NCI-H128 (cell line): ENCODE measurements around the gene PWWP2A.

Experiments
- DNase-seq: peaks from one replicate; lab custom pipeline; 2025; ENCODE audit not compliant: unreplicated experiment; lab: John Stamatoyannopoulos, UW

Gene PWWP2A

DNA sequence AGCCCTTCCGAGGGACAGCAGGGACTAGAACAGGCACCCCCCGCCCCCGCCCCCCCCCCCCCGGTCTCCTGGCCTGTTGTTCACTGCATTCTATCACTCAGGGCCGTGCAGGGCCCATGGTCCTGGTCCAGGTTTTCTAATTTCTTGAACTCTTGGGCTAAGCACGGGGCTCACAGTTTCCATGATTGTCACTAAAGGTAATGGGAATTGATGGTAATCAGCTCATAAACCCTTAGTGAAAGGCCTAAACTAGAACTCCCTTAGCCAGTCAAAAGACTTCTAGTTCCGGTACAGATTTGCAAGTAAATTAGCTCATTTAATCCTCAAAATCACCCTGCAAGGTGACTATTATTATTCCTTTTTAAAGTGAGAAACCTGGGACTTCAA lies 14.7 kb upstream of the PWWP2A start:
- DNase-seq: no peak

DNA sequence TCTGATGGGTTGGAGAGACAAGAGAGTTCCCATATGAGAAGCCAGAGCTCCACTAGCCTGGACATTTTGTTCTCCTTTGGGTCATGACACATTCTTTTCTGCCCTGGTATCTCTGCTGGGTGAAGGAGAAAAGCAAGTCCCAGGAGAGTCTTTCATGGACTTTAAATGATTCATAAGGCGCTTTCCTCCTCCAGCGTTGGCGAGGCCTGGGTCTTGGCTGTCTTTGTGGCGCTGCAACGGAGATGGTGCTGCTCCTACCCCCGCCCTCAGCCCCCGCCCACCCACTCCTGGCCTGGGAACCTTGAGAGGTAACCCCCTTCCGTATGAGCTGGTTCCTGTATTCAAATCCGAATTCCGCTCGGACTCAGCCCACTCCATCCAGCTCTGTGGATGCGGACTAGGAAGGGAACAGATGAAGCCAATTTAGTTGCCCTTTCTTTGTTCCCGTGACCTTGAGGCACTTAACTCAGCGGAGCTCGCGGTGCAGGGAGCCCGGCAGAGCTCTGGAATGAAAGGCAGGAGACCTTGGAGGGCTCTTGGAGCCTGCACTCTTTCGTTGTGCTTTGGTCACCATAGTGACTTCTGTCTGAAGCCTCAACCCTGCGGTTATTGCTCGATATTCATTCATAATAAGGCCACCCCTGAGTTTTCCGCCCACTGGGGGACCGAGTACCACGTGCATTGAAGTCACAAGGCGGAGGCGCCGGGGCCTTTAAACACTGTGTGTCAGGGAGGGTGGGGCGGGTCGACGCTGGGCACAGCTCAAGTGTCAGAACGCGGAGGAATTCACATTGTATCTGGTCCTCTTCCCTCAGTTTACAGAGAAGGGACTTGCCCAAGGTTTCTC lies 14.0 kb upstream of the PWWP2A start:
- no peak for DNase-seq

GRCh38 chr5:160129841-160130240 lies 10.6 kb upstream of the PWWP2A start:
- DNase-seq: no peak

GRCh38 chr5:160128632-160129031 lies 9.4 kb upstream of the PWWP2A start:
- DNase-seq: no peak

DNA sequence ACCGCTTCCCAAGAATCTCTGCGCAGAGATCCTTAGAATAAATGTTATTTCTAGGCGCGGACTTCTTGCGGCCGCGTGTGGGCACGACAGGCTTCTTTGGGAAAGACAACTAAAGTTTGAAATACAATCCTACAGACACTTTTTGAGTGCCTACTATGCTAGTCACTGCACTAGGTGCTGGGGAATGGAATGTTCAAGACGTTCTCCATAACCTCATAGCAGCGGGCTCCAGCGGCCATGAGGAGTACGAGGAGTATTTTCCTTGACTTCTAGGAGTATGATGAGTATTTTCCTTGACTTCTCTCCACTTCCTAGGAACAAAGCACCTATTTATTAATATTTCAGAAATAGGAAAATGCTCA lies 636 bp upstream of the PWWP2A start:
- DNase-seq: no peak

GRCh38 chr5:160118349-160119141 lies 705 bp downstream of the PWWP2A start:
- no peak for DNase-seq

DNA sequence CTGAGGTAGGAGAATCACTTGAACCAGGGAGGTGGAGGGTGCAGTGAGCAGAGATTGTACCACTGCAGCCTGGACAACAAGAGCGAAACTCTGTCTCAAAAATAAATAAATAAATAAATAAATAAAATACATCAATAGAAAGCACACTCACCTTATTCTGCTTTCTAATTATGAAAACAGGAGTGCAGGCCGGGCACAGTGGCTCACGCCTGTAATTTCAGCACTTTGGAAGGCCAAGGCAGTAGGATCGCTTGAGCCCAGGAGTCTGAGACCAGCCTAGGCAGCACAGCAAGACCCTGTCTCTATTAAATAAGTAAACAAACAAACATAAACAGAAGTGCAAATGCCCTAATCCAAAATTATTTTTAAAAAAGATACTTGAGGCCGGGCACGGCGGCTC lies 2.3 kb downstream of the PWWP2A start:
- no peak for DNase-seq

DNA sequence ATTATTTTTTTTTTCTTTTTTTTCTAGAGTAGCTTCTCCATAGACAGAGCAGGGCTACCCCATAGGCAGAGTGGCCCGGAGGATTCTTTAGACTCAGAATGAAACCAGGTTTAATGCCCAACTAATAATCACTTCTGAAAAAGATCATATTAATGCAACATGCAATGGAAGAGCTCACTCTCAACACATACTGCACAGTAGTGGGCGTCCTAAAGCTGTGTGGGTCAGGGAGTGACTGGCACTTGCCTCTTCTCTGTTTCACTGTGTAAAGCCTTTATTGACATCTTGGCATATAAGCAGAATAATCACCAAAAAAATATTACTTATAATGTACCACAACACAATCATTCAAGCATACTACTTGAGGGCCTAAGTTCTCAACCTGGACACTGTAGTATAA lies 11.1 kb downstream of the PWWP2A start:
- DNase-seq: no peak

DNA sequence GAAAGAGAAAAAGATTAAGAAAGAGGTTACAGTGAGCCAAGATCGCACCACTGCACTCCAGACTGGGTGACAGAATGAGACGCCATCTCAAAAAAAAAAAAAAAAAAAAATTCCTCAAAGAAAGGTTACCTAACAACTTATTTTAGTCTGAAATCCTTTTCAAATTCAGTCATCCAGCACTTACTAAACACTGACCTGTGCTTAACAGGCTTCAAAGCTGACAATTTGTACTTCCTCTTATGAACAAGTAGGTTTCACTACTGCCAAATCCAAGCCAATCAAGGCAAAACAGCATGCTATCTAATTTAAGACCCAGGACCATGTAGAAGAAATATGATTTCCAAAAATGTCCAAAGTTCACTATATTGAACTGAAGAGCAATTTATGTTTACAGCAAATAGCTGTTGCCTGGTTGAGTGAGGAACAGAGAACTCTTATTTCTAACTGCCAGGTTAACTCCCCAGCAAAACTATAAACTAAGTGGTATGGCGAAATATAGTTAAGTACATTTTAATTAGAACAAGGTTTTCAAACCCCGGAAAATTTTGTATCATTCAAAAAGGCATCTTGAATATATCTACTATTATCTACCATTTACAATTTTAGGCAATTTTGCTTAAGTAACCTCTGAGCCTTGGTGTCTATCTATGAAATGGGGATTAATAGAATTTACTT lies 13.4 kb downstream of the PWWP2A start:
- no peak for DNase-seq

DNA sequence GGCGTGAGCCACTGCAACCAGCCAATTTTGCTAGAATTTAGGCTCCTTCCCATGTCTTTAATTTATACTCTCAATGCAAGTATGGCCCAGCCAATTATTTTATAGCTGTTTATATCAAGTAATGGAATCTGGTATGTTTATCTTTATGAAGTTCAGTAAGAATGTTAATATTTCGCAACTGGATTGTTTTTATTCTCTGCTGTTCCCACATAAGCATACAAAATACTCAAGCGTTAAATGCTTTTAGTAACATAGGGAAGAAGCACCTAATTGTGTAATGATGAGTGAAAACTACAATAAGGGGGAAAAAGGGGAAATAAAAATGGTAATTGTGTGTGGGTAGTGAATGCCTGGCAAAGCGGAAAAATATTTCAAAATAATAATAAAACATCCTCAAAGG lies 21.3 kb downstream of the PWWP2A start:
- DNase-seq: no peak

DNA sequence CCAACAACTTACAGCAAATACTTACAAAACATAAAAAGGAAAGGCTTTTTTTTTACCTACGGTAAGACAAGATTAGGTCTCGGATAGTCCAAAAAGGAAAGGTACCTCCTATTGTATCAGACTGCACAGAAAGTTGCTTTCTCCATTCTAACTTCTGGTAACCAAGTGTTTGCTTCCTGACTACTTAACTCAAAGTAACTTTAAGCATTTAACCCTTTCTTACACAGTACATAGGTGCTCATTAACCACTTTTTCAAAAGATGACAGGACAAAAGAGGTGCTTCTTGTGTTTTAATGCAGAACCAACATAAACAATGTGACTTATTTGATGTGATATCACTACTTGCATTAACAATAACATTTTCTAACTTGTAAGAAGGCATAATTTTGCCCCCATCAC lies 23.1 kb downstream of the PWWP2A start:
- DNase-seq: no peak

DNA sequence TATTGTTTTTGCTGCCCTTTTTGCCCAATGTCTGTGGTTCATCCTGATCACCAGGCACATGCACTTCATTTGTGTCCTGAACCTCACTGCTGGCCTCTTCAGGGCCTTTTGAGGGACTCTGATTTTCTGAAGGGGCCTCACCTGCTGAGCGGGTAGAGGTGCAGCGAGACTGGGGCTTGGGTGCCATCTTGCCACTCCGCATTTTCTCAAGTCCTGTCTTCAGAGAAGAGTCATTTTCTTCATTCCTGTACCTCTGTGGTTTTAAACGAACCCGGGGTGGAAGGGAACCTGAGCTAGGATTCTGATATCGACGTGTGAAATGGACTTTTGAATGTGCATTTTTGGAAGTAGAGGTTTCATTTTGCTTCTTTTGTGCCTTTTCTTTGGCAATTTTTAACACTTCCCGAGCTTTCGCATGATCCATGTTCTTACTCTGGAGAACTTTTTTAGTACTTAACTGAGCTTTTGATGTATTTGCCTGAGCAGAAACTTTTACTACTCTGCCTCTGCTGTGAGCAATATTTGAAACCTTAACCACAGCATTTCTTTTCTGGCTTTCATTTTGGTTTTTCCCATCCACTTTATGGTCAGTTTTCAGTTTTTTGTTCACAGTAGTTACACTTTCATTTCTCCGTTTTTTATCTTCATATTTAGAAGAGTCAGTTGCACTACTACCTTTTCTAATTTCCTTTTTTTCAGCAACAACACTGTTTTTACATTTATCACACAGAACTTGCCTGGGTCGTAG lies 26.1 kb downstream of the PWWP2A start:
- DNase-seq: no peak

DNA sequence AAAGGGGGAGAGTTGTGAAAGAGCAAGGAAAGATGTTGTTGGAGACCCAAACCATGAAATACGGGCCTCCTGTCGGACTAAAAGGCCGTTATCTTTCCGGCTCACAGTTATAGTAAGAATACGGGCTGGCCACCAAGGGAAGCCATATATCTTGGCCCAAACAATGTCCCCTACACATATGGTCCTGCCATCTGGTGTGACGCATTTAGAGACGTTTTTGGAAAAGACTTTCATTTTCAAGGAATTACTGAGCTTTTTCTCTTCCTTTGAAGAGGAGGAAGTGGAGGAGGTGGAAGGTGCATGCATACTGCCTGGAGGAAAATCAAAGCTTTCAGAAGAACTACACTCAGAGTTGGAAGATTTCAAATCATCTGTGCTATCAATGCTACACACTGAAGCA lies 26.7 kb downstream of the PWWP2A start:
- DNase-seq: no peak

DNA sequence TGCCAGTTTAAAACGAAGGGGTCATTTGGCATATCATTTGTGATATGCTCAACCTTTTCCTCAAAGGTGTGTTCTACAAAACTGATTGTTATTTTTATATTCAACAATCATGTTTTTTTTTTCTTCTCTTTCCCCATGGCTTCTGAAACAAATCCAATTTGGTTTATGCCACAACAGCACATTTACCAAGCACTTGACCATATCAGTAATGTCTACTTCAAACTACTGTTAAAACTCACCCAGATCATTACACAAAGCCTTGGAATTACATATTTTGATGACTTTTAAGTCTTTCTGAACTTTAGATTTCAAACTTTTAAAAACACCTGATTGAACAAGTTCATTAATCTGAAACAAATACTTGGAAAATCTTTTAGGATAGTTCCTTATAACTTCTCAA lies 29.2 kb downstream of the PWWP2A start:
- DNase-seq: no peak

DNA sequence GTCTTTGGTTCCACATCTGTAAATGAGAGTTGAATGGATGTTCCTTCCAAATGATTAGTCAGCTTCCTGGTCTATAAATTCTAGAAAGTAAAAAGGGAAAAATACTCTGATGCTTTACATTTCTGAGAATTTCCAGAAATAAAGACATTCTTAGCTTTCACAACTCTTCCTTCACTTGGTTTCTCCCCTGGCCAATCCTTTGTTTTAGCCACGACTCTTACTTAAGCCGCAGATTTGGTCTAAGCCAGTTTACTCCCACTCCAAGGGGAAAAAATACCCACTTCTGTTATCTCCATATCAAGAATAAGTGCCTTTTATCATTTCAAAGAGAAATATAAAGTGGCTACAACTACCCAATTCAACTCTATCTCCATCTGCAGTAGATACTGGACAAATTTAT lies 29.7 kb downstream of the PWWP2A start:
- no peak for DNase-seq

DNA sequence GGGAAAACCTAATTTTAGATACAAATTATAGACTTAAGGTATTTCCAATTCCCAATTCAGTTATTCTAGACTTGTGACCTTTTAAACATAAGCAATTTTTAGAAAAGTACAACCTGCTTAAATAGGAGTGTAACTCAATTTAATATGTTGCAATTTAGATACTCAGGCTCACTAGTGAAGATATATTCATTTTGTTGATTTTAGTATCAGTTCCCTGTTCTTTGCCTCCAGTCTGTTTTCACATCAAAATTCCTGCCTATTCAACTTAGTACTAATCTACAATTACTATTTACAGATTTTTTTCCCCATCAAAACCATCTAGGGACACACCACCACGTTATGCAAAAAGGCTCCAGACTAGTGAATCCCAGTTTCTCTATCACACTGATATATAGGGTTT lies 30.4 kb downstream of the PWWP2A start:
- no peak for DNase-seq

GRCh38 chr5:160087199-160087598 lies 32.1 kb downstream of the PWWP2A start:
- no peak for DNase-seq

- DNase-seq: no peak
These were observed 35.1 kb downstream of the PWWP2A start for GRCh38 chr5:160084144-160084543.

DNA sequence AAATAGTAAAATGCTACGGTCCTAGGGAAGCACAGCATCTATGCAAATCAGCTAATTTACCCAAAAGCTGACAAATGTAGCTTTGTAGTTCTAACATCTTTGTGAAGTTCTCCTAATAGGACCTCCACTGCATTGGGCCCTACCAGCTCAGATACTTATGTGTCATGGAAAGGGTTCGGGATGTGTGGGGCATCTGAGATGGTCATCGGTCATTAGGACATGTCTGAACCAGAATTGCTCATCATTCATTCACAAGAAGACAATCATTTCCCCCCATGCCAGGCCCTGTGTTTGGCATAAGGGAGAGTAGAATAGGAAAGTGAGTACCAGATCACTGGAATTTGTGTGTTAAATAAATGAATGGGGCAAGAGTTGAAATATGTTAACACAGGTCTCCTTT lies 35.7 kb downstream of the PWWP2A start:
- DNase-seq: no peak

GRCh38 chr5:160082614-160083500 lies 36.4 kb downstream of the PWWP2A start:
- DNase-seq: no peak
